Left renal pelvis (tissue), 4 donors: ENCODE measurements around the gene CAMK2A. TPM values are rescaled to one million over a fixed set of nuclear protein-coding genes. Genes with fewer than 3 reads are reported as not detected.

ENCODE experiments used
- DNase-seq, 4 donors: peaks; one replicate each; pipeline ENCODE4 v3.0.0-alpha.2; 2013; ENCODE audit warnings: low read depth in 4 of 4, low spot score in 3 of 4
- polyA plus RNA-seq, 4 donors: library from polyadenylated mRNA; unstranded; fragments of 120-200 nt; gene quantifications; one replicate each; pipeline ENCODE4 v1.2.1, GENCODE V29; 2013; ENCODE audit not compliant: insufficient read length in 4 of 4

Gene CAMK2A
- polyA plus RNA-seq, result 1 to 10 TPM in 3 of 4 donors, under 1 TPM in 1; 0.75 to 4.8 (median 3.2) TPM

DNA sequence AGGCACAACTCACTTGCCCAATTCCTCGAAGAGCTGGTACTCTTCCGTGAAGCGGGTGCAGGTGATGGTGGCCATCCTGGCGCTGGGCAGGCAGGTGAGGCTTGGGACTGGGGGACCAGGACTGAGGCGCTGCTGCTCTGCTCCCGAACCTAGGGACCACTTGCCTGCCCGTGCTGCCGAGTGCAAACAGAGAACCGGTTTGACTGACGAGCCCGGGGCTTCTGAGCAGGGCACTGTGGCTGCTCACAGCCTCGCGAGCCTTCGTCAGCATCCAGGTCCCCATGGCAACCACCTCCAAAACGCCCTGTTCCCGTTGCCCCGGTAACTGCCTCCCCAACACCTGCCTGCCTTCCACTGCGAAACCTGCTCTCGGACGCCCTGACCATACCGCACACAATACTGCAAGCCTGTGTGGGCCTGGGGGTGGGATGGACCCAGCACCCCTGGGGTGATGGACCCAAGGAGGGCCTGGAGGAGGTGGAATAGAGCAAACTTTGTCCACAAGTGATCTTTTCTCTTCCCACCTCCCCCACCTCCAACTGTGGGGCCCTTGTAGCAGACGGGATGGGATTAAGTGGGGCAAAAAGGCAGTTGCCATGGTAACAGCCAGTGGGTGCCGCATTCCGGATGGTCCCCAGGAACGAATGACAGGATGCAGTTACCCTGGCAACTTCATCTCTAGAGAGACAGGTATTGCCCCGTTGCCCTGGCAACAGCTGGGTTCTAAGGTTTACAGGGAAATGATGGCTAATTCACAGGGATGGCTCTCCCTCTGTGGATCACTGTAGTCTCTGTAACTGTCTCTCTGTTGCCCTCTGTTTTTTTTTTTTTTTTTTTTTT, at the start of gene CAMK2A:
CAMK2A (minus strand) TSS at position 223 of the 840 bp plus-strand sequence; CDS start at position 75, 148 bp downstream.
- DNase-seq, result no peak

DNA sequence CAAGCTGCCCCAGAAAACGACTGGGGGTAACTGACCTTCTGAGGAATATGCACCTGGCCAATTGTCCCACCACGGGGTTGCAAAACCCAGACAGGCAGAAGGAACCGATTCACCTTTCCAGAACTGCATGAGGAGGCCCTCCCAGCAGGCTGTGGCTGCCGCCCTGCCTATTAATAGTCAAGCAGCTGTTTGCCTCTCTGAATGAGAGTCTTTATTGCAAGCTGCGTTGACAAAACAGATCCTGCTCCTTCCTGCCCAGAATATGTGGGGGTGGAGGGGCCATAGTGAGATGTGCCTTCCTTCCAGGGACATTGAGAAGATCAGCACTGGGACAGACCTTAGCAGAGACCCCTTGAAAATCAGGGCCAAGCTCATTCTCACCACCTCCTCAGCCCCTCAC, 49.6 kb upstream of the CAMK2A start:
- no peak for DNase-seq

DNA sequence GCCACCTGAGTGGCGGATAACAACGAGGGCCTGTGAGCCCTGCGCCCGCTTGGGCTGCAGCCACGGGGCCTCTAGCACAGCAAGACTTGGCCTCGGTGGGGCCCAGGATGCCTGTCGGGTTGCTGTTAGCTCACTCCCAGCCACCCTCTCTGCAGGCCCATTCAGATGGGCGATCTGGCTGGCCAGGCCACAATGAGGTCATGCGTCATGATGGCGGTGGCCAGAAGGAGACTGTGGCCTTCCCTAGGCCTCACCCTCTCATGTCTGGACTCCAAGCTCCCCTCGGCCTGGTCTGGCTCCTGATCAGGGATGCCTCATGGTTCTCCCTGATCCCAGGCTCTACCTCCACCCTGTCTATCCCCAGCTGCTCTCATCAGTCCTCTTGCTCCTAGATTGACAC, 49.0 kb upstream of the CAMK2A start:
- no peak for DNase-seq

DNA sequence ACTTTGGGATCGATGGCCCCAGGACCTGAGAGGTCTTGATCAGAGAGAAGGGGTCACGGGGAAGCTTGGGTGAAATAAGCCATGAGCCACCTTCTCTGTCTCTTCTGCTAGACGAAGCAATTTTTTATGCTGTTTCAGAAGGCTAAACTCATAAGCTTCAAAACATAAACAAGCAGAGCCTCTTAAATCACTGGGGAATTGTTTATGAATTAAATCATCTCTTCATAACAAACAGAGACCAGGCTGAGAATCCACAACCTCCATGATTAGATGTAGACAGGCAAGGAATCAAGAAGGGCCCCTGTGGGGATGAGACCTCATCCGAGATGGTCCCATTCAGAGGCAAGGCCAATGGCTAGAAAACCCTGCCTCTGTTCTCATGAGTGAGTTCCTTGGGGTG, 46.2 kb upstream of the CAMK2A start:
- DNase-seq, result no peak

DNA sequence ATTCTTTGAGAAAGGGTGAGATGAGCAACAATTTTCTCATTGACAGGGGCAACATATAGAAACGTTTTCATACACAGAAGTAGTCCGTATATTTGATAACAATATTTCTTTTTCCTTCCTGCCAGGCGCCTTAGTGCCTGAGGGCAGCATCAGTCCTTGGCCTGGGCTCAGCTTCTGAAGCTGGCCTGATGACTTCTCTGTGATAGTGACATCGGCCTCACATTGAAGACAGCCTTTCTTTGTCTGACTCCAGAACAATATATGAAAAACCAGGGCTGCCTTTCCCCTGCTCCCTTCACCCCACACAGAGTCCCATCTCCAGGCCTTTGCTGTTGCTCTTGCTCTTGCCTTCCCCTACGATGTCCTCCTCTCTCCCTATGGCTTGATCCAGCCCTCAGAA, 43.8 kb upstream of the CAMK2A start:
- no peak for DNase-seq

DNA sequence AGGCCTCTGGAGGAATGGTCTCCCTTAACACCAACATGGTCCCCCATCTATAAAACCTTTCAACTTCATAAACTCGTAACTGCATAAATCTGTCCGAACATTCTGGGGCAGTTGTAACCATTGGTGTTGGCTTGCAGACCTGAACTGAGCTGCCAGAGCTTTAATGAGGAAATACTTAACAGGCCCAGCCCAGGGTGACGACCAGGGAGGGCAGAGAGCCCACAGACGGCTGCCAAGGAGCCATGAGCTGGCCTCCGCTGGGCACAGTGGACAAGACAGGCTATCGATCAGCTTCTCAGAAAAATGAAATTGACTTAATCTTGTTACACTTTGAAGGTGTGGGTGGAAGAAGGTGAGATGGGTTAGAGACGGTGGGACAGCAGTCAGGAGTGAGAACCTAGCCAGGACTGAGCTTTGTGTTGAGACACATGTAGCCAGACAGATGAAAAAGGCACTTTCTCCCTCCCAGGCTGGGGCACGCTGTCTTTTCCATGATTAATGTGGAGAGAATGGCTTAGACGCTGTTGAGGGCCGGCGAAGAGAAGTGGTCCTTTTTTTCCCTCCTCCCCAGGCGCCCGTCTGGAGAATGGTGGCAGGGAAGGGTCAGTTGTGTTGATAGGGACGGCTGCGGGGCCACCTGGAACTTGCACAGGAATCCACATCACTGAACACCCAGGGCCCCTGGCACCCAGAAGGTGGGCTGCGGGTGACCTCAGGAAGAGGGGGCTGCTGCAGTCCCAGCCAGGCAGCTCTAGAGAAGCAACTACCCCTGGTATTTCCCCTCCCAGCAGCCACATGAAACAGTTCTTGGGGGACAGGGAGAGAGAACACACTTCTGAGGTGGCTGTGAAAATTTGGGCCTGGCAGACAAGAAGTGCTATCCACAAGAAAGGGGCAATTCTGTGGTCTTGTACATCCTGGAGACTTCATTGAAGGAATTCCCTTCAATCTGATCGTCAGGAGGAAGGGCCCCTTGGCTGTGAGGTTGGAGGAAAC, 40.6 kb upstream of the CAMK2A start:
- no peak for DNase-seq

DNA sequence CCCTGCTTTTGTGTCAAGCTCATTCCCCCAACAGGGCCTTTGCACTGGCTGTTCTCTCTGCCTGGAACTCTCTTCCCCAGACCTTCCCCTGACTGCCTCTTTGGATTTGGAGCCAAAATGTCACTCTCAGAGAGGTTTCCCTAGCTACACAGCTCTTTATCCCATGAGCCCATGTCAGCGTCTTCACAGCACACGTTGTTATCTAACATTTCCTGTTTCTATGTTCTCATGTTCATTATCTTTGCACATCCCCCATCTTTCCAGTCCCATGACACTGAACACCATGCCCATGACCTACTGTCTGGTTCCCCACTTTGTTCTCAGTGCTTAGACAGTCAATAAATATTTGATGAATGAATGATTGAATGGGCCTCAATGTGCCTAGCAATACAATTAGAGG, 39.5 kb upstream of the CAMK2A start:
- no peak for DNase-seq

DNA sequence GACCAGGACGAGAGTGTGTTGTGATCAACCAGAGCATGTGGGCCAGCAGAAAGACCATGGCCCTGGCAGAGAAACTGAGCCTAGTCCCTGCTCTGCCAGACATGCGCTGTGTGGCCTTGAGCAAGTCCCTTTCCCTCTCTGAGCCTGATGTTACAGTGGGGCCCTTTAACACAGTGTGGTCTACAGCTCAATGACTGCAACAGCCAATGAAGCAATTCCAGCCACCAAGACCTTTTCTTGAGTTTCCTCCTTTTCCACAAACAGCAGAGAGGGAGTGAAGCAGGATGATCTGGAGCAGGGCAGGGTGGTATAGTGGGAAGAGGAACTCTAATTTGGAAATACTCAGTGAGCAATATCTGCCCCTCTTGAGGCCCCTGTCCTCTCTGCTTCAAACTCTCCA, 38.9 kb upstream of the CAMK2A start:
- no peak for DNase-seq

DNA sequence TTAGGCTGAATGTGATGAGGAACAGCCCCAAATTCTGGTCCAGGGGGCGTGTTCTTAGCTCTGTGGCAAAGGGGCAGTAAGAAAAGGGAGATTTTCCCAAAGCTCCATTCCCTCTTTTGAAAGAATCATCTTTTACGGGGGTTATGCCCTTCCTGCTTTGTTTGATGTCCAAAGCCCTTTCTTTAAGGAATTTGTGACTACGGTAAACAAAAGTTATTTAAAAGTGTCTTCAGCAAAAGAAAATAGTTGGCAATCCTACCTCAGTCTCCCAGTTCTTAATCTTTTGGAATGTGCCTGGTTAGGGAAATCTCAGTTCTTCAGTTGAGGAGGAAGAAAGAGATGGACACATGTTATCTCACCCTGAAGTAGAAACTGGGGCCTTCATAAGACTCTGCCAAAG, 37.6 kb upstream of the CAMK2A start:
- no peak for DNase-seq

DNA sequence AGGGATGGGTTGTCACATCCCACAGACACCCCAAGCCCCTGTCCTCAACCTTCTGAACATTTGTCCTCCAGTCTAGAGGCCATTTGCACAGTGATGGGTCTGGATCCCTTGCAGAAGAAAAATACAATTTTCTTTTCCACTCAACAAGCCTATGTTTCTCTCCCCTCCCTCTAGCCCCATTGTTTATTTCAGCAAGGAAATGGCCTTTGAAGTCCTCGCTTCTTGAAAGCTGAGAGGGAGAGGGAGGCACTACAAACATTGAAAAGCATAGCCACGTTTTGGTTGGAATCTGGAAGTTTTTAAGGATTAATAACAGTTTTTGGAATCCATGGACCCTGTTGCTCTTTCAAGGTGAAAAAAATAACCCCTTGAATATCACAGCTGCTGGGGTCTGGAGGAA, 37.1 kb upstream of the CAMK2A start:
- DNase-seq, result no peak

DNA sequence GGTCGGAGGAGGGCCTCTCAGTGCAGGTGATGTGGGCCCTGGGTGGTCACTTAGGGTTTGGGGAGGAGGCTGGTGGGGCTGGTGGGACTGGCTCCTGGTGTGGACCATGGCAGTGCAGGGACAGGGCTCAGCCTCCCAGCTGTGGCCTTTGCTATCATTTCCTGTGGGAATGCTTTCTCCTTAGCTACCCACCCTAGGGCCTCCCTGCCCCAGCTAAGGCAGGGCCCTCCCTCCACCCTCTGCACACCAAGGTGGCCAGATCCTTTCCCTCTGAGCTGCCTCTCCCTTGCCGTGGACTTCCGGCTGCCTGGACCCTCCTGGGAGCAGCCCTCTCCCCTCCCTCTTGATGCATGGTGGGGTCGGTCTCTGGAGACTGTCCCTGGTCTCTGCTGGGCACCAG, 35.9 kb upstream of the CAMK2A start:
- no peak for DNase-seq

DNA sequence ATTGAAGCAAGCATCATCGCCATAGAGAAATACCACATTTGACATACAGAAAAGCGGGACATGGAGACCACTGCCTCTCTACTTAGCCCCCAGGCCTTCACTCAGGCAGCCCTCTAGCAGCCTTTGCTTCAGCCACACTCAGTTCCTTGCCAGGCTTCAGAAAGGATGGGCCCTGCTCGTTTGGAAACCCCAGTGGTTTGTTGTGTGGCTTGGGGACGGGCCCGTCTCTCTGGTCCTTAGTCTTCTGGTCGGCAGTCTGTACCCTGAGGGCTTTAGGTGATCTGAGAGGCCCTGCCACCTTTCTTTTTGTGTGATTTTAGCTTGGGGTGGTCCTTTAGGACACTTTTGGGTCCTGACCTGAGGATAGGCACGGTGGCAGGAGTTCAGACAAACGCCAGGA, 34.2 kb upstream of the CAMK2A start:
- DNase-seq, result no peak

DNA sequence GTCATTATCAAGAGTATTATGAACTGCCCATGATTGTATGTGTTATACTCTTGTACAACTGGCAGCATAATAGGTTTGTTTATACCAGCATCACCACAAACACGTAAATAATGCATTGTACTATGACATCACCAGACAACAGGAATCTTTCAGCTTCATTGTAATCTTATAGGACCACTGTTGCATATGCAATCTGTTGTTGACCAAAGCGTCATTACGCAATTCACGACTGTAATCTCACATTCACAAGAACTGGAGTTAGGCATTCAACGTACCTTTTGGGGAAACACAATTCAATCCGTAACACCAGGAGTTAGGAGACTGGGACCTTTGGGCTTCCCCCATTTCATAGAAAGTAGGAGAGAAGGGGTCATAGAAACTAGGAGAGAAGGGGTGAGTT, 33.5 kb upstream of the CAMK2A start:
- no peak for DNase-seq

DNA sequence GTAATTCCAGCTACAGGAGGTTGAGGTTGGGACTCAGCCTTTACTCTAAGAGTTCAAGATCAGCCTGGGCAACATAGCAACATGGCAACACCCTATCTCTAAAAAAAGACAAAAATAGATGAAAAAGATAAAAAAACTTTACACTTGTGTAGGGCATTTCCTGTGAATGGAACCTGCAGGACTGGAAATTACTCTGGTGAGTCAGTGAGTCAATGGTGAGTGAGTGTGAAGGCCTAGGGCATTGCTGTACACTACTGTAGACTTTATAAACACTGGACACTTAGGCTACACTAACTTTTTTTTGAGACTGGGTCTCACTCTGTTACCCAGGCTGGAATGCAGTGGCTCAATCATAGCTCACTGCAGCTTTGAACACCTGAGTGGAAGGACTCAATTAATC, 32.6 kb upstream of the CAMK2A start:
- DNase-seq, result no peak

DNA sequence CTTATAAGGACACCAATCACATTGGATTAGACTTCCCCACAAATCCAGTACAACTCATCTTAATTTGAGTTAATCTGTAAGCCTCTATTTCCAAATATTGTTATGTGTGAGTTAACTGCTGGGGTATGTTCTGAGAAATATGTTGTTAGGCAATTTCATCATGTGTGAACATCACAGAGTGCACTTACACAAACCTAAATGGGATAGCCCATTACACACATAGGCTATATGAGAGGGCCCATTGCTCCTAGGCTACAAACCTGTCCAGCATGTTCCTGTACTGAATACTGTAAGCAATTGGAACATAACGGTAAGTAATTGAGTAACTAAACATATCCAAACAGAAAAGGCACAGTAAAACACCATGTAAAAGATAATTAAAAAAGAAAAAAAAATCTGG, 32.2 kb upstream of the CAMK2A start:
- no peak for DNase-seq

DNA sequence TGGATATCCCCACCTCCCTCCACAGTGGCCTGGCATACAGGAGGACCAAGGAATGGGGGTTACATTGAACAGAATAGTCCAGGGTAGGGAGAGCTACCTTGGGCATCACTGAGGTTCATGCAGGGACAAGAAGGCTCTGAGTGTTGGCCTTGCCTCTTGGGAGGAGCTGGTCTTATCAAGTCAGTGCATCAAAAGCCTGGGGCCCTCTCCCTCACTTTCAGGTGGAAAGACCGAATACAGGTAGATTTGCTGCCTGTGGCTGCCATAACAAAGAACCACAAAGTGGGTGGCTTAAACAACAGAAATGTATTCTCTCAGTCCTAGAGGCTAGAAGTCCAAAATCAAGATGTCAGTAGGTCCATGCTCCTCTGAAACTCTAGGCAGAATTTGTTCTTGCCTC, 31.6 kb upstream of the CAMK2A start:
- no peak for DNase-seq

DNA sequence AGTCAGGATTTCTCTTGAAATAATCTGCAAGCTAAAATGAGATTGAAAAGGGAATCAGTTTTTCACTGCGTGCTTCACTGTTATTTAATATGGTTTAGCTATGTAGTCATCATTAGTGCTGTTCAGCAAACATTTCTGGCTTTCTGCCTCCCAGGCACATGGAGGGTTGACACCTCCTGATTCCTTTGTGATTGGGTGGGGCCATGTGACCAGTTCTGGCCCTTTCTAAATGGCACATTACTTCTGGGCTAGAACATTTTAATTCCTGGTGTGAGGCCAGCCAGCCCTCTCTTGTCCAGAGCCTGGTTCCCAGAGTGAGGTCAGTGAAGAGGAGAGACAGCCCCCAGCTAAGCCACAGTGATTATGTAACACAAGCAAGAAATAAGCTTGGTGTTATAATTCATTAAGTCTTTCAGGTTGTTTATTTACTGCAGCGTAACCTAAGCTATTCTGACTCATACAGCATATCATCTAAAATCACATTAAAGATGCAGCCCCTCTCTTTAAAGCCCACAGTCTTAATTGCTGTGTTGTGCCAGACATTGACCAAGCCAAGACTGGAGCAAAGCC, 30.6 kb upstream of the CAMK2A start:
- DNase-seq, result no peak

DNA sequence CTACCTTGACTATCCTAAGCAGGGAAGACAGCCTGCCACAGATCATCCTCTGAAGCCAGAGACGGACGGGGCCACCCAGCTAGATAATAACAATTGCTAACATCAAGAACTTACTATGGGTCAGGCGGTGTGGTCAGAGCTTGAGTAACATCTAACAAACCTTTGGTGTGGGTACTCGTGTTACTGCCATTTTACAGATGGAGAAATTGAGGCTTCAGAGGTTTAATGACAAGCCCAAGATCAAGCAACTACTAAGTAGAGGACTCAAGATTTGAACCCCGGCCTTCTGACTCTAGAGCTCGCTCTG, 29.9 kb upstream of the CAMK2A start:
- no peak for DNase-seq

DNA sequence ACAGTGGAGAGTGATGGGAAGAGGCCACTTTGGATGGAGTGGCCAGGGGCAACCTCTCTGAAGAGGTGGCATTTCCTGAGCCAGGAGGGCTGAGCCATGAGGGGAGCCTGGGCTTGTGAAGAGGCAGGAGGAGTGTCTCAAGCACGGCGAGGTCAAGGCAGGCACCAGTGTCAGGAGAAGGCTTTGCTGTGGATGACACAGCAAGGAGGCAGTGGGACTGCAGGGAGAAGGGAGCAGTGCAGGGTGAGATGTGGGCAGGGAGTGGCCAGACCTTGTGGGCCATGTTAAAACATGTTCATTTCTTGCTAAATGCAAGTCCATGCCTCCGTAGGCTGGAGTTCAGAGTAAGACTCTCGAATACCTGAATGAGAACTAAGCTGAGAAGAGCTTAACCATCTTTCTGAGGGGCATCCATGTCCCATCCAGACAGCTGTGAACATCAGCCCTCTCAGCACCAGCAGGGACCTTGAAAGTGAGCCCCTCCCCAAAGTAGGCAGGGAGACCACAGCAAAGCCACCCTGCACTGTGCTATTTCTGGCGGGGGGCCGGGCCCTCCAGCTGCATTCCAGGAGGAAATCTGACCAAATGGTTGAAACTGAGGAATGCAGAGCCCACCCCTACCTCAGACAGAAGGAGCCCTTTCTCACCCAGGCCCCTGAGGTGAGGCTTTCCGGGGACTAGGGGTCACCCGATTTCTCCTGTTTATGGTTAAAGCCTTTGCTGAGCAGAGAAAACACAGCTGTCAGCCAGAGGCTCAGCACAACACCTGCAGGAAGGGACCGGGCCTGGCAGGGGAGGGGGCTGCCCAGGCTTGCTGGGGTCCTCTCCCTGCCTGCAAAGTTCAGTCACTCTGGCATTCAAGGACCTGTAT, 29.3 kb upstream of the CAMK2A start:
- DNase-seq, result no peak
